Measurements from ENCODE around the gene TPP2.

- TF ChIP-seq CTCF (IDR thresholded peaks at IDR 0.05; ENCODE audit: low read depth, low read length, missing input control) (no peak), REST (IDR thresholded peaks at IDR 0.05) (no peak), ZBTB33 (IDR thresholded peaks at IDR 0.05) (no peak), RAD21 (IDR thresholded peaks at IDR 0.05) (no peak), ATF3 (IDR thresholded peaks at IDR 0.05) (no peak), JUND (IDR thresholded peaks at IDR 0.05) (no peak), EGR1 (IDR thresholded peaks at IDR 0.05; ENCODE audit: low read depth in 2 of 2) (no peak), RXRA (IDR thresholded peaks at IDR 0.05) (no peak), YY1 (IDR thresholded peaks at IDR 0.05) (no peak), HNF4G (IDR thresholded peaks at IDR 0.05) (no peak)
These were observed 53.7 kb downstream of the TPP2 start for GRCh38 chr13:102650444-102650843.

Data from liver (tissue), 3 donors.